ENCODE results near the gene STARD8.
"Not testable (repeated sequence)": the region's sequence is repeated elsewhere in the genome, so short reads cannot be mapped to it uniquely, and the experiment has no call there.

Gene STARD8

GRCh38 chrX:68647156-68647957 lies at the start of gene STARD8:
STARD8 (plus strand) TSS chrX:68647666; CDS start chrX:68647883, 217 bp downstream.
- no peak for DNase-seq (ENCODE audit: low read depth in 2 of 2)

GRCh38 chrX:68598841-68599240 lies 48.6 kb upstream of the STARD8 start:
- DNase-seq (ENCODE audit: low read depth in 2 of 2) = no peak

- no peak for DNase-seq (ENCODE audit: low read depth in 2 of 2)
Observed at GRCh38 chrX:68599256-68600152, 48.0 kb upstream of the STARD8 start.

- not testable (repeated sequence) for DNase-seq (ENCODE audit: low read depth in 2 of 2)
Observed at GRCh38 chrX:68604216-68604615, 43.2 kb upstream of the STARD8 start.

DNA sequence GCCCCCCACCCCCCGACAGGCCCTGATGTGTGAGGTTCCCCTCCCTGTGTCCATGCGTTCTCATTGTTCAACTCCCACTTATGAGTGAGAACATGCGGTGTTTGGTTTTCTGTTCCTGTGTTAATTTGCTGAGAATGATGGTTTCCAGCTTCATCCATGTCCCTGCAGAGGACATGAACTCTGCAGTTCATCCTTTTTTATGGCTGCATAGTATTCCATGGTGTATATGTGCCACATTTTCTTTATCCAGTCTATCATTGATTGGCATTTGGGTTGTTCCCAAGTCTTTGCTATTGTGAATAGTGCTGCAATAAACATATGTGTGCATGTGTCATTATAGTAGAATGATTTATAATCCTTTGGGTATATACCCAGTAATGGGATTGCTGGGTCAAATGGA lies 32.7 kb upstream of the STARD8 start:
- not testable (repeated sequence) for DNase-seq (ENCODE audit: low read depth in 2 of 2)

DNA sequence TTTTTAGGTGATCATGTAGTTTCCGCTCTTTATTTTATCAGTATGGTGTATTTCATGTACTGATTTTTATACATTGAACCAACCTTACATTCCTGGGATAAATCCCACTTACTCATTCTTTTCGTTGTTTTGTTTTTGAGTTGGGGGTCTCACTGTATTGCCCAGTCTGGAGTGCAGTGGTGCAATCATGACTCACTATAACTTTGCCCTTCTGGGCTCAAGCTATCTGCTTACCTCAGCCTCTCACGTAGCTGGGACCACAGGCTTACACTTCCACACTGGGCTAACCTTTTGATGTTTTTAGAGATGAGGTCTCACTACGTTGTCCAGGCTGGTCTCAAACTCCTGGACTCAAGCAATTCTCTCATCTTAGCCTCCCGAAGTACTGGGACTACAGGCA lies 19.5 kb upstream of the STARD8 start:
- DNase-seq (ENCODE audit: low read depth in 2 of 2) = no peak

GRCh38 chrX:68629936-68630335 lies 17.5 kb upstream of the STARD8 start:
- not testable (repeated sequence) for DNase-seq (ENCODE audit: low read depth in 2 of 2)

DNA sequence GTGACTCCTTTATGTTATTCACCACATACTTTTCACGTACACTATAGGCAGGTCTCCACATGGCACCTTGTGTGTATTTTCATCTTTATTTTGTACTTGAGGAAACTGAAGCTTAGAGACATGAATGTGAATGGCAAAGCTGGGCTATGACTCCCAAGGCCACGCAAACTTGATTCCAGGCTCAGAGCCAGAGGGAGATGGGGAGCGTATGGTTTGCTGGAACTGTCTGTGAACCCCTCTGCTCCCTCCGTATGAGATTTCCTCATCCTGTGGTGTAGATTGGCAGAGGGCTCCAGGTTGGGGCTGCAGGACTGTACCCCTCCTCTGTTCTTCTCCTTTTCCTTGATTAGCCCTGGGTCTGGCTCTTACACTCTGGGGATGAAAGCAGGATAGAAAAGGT lies 16.1 kb upstream of the STARD8 start:
- DNase-seq (ENCODE audit: low read depth in 2 of 2) = no peak

- no peak for DNase-seq (ENCODE audit: low read depth in 2 of 2)
Observed at GRCh38 chrX:68632491-68632890, 15.0 kb upstream of the STARD8 start.

DNA sequence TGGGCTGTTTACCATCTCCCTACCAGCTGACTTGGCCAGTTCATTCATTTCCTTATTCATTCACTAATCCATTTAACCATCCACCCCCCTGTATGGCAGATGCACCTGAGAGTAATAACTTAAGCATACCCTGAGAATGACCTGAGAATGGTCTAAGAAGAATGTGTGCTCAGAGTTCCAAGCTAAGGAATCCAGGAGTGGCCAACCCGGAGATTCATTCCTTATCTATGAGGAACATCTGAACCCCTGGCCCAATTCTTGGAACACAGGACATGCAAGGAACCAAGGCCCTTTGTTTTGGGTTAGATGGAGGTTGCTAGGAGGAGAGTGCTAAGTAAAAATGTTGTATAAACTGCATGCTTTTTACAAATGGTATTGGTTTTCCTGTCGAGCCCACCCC lies 13.5 kb upstream of the STARD8 start:
- no peak for DNase-seq (ENCODE audit: low read depth in 2 of 2)

- no peak for DNase-seq (ENCODE audit: low read depth in 2 of 2)
Observed at GRCh38 chrX:68634649-68635227, 12.7 kb upstream of the STARD8 start.

GRCh38 chrX:68640661-68641060 lies 6.8 kb upstream of the STARD8 start:
- DNase-seq (ENCODE audit: low read depth in 2 of 2) = no peak

- no peak for DNase-seq (ENCODE audit: low read depth in 2 of 2)
Observed at GRCh38 chrX:68644861-68645260, 2.6 kb upstream of the STARD8 start.

- no peak for DNase-seq (ENCODE audit: low read depth in 2 of 2)
Observed at GRCh38 chrX:68646421-68646820, 1.0 kb upstream of the STARD8 start.

DNA sequence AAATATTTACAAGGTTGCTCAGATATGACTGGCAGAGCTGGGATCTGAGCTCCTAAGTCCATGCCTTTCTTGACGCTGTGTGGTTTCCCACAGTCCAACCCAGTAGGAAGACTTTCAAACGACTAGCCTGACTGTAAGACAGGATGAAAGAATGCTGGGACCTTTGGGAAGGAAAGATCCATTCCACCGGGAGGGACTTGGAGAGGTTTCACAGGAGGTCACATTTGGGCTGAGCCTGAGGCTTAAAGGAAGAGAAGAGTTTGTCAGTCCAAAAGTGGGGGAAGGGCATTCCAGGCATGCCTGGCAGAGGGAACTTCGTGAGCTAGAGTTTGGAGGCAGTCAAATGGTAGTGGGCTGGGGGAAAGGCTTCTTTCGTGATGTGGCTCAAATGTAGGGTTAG lies 1.5 kb downstream of the STARD8 start:
- DNase-seq (ENCODE audit: low read depth in 2 of 2) = no peak

DNA sequence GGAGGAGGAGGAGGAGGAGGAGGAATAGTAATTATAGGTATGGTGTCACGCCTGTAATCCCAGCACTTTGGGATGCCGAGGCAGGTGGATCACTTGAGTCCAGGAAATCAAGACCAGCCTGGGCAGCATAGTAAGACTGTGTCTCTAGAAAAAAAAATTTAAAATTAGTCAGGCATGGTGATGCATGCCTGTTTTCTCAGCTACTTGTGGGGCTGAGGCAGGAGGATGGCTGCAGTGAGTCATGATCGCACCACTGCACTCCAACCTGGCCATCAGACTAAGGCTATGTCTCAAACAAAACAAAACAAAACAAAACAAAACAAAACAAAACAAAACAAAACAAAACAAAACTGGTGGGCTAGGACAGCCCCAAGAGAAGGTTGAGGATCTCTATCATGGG lies 3.0 kb downstream of the STARD8 start:
- no peak for DNase-seq (ENCODE audit: low read depth in 2 of 2)

GRCh38 chrX:68651110-68651509 lies 3.6 kb downstream of the STARD8 start:
- DNase-seq (ENCODE audit: low read depth in 2 of 2) = no peak

GRCh38 chrX:68652326-68653170 lies 5.1 kb downstream of the STARD8 start:
- no peak for DNase-seq (ENCODE audit: low read depth in 2 of 2)

DNA sequence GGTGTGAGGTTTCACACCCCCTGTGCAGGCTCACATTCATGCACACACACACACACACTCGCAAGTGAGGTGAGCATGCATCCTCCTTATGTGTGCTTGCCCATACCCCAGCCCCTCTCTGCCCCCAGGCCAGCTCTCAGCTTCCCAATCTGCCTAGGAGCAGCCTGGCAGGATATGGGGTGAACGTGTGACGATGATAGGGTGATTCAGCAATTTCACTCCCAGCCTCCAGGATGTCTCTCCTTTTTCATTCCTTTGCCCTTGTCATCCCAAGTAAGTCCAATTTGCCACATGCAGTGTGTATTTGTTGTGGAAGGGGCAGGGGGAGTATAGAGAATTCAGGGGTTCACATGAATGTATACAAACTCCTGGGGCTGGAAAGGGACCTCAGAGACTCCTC lies 7.2 kb downstream of the STARD8 start:
- no peak for DNase-seq (ENCODE audit: low read depth in 2 of 2)

GRCh38 chrX:68656473-68656872 lies 9.0 kb downstream of the STARD8 start:
- not testable (repeated sequence) for DNase-seq (ENCODE audit: low read depth in 2 of 2)

DNA sequence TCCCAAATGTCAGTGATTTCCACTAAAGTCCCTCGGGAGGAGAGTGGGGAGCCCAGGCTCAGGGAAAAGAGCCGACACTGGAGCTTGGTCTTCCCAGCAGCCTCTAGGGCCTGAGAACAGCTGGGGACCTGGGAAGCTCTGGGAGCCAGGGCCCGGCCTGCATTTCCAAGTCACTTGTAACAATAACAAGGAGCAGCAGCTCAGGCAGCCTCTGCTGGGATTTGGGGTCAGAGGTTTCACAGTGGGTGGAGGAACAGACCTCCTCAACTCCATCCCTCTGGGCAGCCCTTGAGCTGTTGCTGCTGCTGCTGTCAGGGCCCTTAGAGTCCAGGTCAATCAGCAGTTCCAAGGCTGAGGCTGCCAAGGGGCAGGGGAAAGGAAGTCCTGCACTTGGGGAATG lies 11.1 kb downstream of the STARD8 start:
- no peak for DNase-seq (ENCODE audit: low read depth in 2 of 2)

GRCh38 chrX:68659385-68659784 lies 11.9 kb downstream of the STARD8 start:
- no peak for DNase-seq (ENCODE audit: low read depth in 2 of 2)
